ENCODE measurements around the gene RNU7-1. TPM values are rescaled to one million over a fixed set of nuclear protein-coding genes. Genes with fewer than 3 reads are reported as not detected.
A peak's percentile ranks its signal among the peaks of the same experiment; 100 is the strongest.

The RNU7-1 gene
- total RNA-seq, 4 donors from 2014 or later = not detected

GRCh38 chr12:6899837-6900519 is 43.6 kb upstream of the RNU7-1 start:
- intact Hi-C loops (cut with DNase I) = no loop called here

GRCh38 chr12:6902448-6902847 is 41.2 kb upstream of the RNU7-1 start:
- WGBS, 2 donors = 86 to 87% methylated on average over 4 of the region's 4 CpGs
- Histone ChIP-seq H3K27me3 (no peaks in the 10 kb centered on the region), H3K4me3 (replicated peaks in 1 of 3) (no peak overlapping the region), H3K4me1 (peaks cover 18 to 23% of the 10 kb centered on the region in 2 donors), H3K27ac (no peak overlapping the region), H3K9me3 (no peaks in the 10 kb centered on the region), H3K36me3 (no peaks in the 10 kb centered on the region)
- TF ChIP-seq POLR2A (IDR thresholded peaks at IDR 0.05) = no peak
- TF ChIP-seq, protein P1, sequence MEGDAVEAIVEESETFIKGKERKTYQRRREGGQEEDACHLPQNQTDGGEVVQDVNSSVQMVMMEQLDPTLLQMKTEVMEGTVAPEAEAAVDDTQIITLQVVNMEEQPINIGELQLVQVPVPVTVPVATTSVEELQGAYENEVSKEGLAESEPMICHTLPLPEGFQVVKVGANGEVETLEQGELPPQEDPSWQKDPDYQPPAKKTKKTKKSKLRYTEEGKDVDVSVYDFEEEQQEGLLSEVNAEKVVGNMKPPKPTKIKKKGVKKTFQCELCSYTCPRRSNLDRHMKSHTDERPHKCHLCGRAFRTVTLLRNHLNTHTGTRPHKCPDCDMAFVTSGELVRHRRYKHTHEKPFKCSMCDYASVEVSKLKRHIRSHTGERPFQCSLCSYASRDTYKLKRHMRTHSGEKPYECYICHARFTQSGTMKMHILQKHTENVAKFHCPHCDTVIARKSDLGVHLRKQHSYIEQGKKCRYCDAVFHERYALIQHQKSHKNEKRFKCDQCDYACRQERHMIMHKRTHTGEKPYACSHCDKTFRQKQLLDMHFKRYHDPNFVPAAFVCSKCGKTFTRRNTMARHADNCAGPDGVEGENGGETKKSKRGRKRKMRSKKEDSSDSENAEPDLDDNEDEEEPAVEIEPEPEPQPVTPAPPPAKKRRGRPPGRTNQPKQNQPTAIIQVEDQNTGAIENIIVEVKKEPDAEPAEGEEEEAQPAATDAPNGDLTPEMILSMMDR (IDR thresholded peaks at IDR 0.05) = no peak
- intact Hi-C loops (cut with DNase I) = no loop called here
- DNase-seq = no peak

More at GRCh38 chr12:6899837-6900519, 43.6 kb upstream of the RNU7-1 start:
- no peak overlapping the region for H3K4me3 ChIP-seq (replicated peaks in 1 of 3)
- H3K27me3 ChIP-seq = no peaks in the 10 kb centered on the region
- H3K27ac ChIP-seq = peak overlapping the region in 1 of 3 donors; percentile 2
- H3K4me1 ChIP-seq = peaks cover 15 to 19% of the 10 kb centered on the region in 2 donors
- H3K9me3 ChIP-seq = no peaks in the 10 kb centered on the region
- TF ChIP-seq, protein P1 (IDR thresholded peaks at IDR 0.05) = no peak
- TF ChIP-seq POLR2A (IDR thresholded peaks at IDR 0.05) = no peak
- H3K36me3 ChIP-seq = no peaks in the 10 kb centered on the region
- 48 to 56% methylated on average over 10 of the region's 10 CpGs for WGBS, 2 donors
- peak; percentile 62 to 68 for DNase-seq

DNA sequence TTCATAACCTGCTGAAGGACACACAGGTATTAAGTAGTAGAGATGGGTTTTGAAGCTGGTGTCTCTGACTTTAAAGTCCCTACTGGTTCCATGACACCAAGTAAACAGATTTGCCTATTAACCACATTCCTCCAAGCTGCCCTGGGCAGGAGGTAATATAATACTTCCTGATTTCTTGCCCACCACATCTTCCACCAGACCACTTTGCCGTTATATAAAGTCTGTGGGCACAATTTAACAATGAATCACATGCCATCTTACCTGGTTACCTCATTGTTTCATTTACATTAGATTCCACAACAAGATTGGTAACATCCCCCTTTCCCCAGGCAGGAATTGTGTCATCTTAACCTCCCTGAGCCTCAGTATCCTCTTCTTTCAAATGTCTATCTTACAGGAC is 39.9 kb upstream of the RNU7-1 start:
- H3K4me3 ChIP-seq (replicated peaks in 1 of 3) = no peak overlapping the region
- H3K9me3 ChIP-seq = no peaks in the 10 kb centered on the region
- H3K27ac ChIP-seq = no peak overlapping the region
- intact Hi-C loops (cut with DNase I) = no loop called here
- WGBS, 2 donors = 82 to 87% methylated on average over 1 of the region's 1 CpG
- DNase-seq = no peak
- TF ChIP-seq, protein P1 (IDR thresholded peaks at IDR 0.05) = no peak
- no peak for TF ChIP-seq POLR2A (IDR thresholded peaks at IDR 0.05)
- H3K4me1 ChIP-seq = peaks cover 18 to 23% of the 10 kb centered on the region in 2 donors
- H3K27me3 ChIP-seq = no peaks in the 10 kb centered on the region
- H3K36me3 ChIP-seq = no peaks in the 10 kb centered on the region

DNA sequence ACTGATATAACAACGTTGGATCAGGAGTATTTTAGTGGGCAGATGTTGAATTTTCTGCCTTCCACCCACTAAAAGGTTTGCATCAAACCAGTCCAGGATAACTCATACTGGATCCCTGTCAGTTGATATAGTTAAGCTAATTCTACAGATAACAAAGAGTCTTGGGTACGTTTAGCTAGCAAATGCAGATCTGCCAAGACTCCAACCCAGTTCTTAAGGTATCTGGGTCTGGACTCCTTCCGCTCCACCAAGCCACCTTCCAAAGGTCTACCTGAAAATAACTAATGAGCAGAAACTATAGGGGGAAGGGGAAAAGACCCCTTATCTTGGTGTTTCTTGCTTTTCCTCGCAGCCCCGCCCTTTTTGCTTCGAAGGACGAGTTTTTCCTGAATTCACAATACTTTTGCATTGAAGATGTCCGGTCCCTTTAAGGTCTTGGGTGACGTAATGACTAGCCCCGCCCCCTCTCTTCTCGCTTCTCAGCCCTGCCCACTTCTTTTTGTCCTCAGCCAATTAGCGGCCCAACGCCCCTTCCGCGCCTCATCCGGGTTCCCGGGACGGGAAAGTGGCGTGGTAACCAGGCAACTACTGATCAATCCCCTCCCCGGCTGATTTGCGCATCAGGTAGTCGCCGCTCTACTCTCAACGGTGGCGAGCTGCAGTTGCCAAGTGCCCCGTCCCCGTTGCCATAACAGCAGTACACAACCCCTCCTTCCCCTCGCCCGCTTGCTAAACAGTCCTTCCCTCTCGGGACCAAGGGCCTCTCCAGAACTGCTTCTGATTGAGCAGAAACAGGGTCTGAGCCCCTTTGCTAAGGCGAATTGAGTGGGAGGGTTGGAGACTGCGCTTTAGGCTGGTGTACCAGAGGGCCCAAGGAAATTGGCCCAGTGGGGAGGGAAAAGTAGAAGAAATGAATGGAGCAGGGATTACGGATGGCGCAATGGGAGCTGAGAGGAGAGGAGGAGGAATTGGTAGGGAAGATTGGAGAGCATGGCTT is 39.0 kb upstream of the RNU7-1 start, which contains the start of gene LRRC23:
Gene LRRC23, plus strand, starts transcription at position 543 of the 997 bp plus-strand sequence. CDS start 812 bp downstream, outside the sequence.
- Histone ChIP-seq H3K36me3 (no peaks in the 10 kb centered on the region), H3K4me3 (replicated peaks in 1 of 3) (peak within 1 kb of the TSS; percentile 11 to 80 (median 53)), H3K4me1 (peaks cover 18 to 20% of the 10 kb centered on the region in 2 donors), H3K9me3 (no peaks in the 10 kb centered on the region), H3K27ac (peak within 1 kb of the TSS; percentile 68 to 89 (median 70)), H3K27me3 (no peaks in the 10 kb centered on the region)
- DNase-seq = peak; percentile 99
- WGBS, 2 donors = 5 to 6% methylated on average over 34 of the region's 34 CpGs
- intact Hi-C loops (cut with DNase I) = no loop called here
- TF ChIP-seq, protein P1 (IDR thresholded peaks at IDR 0.05) = peak in 1 of 6 experiments; percentile 5
- peak; percentile 70 to 77 for TF ChIP-seq POLR2A (IDR thresholded peaks at IDR 0.05)

Measured in thyroid gland (tissue), 4 donors.